ENCODE measurements around the gene COX6A1.

COX6A1 gene

GRCh38 chr12:120437735-120438494 is at the start of gene COX6A1:
Gene COX6A1, plus strand, starts transcription at chr12:120438113. Its CDS starts 14 bp downstream, at chr12:120438127.
- peak; percentile 100 for DNase-seq

- peak; percentile 82 for DNase-seq
Measured at GRCh38 chr12:120388691-120389481, 49.0 kb upstream of the COX6A1 start.

DNA sequence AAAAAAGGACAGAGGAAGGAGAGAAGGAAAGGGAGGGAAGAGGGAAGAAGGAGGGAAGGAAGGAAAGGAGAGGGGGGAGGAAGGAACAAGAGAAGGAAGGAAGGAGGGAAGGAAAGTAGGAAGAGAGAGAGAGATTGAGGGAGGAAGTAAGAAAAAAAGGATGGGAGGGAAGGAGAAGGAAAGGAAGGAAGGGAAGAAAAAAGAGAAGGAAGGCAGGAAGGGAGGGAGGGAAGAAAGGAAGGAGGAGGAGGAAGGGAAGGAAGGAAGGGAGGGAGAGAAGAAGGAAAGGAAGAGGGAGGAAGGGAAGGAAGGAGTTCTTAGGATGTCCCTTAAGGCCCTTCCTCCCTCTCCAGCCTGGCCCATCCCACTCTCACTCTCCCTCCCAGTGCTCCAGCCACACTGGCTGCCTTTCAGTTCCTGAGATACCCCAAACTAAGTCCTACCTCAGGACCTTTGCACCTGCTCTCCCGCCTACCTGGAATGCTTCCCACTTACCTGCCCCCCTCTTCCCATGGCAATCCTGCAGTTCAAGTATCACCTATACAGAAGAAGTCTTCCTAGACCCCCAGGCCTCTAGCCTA is 47.3 kb upstream of the COX6A1 start:
- DNase-seq: no peak

GRCh38 chr12:120394483-120395367 is 43.2 kb upstream of the COX6A1 start:
- peak; percentile 86 for DNase-seq

DNA sequence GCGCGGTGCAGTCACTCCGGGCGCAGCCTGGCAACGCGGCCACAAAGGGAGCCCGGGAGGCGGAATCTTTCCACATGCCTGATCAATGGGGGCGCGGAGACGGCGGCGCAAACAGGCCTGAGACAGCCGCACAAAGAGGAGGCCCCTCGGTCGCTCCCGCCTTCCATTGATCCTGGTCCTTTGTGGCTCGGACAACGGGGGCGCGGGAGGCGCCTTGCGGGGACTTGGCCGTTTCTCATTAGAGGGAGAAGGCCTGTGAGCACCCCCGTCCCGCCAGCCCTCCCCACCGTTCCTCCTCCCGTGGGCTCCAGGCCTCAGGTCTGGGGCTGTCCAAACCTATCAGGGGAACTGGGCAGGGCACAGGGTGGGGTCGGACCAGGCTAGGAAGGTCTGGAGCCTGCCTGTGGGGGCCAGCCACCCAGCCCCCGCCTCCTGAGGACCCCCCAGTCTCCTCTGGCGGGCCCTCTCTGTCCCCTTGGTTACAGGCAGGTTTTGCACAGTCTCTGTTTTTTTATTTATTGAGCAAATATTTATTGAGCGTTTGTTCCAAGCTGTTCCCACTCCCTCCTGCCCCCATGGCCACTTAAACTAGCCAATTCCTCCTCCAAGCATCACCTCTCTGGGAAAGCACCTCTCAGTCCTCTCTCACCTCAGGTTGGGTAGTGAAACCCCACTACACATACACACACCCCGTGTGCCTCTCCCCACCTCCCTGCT is 39.9 kb upstream of the COX6A1 start:
- DNase-seq: no peak

DNA sequence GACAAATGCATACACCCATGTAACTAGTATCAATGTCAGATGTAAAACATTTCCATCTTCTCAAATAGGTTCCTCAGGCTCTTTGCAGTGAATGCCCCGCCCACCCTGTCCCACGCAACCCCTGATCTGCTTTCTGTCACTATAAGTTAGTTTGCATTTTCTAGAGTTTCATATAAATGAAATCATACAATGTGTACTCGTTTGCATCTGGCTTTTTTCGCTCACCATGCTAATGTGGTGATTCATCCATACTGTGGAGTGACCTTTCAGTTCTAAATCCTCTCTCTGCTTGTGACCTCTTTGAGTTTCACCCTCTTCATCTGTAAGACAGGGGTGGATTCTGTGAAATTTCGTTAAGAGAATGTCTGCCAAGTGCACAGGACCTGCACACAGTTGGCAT is 38.4 kb upstream of the COX6A1 start:
- no peak for DNase-seq

DNA sequence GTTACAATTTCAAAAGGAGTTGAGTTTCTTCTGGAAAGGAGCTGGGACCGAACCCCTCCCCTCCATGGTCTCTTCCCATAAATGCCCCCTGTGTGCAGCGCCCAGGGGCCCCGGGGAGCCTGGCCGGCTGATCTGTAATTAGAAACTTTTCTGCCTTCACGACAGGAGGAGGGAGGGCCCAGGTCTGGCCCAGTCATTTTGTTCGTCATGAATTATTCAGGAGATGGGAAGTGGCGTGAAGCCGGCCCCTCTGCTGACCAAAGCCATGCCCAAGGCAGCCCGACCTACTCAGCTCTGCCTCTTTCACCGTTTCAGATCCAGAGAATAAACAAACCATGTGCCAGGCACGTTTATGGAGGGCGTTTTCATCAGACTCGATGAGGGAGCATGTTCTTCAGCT is 35.7 kb upstream of the COX6A1 start:
- DNase-seq: no peak

DNA sequence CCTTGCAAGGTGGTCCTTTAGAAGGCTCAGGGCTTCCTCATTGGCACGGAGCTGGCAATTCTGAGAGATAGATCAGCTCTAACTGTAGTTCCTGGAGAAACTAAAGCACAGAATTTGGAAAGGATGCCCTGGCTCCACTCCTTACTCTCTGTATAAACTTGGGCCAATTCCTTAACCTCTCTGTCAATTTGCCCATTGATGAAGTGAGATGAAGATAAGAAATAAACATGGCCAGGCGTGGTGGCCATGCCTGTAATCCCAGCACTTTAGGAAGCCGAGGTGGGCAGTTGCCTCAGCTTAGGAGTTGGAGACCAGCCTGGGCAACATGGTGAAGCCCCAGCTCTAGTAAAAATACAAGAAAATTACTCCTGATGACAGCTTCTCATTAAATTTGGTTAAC is 34.0 kb upstream of the COX6A1 start:
- DNase-seq: no peak

GRCh38 chr12:120404271-120404670 is 33.6 kb upstream of the COX6A1 start:
- DNase-seq: peak; percentile 47

- no peak for DNase-seq
Measured at GRCh38 chr12:120406069-120406468, 31.8 kb upstream of the COX6A1 start.

DNA sequence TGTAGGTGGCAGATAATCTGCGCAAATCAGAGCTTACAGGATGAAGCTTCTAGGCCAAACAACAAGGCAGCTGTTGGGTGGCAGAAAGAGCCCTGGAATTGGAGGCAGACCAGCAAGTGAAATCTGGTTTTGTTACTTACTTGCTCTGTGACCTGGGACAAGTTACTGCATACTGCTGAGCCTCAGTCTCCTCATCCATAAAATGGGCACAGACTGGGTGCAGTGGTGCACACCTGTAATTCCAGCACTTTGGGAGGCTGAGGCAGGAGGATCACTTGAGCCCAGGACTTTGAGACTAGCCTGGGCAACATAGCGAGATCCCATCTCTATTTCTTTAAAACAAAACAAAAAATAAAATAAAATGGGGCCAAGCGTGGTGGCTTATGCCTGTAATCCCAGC is 31.4 kb upstream of the COX6A1 start:
- DNase-seq: peak; percentile 34

- no peak for DNase-seq
Measured at GRCh38 chr12:120408771-120409170, 29.1 kb upstream of the COX6A1 start.

GRCh38 chr12:120412421-120412820 is 25.5 kb upstream of the COX6A1 start:
- peak; percentile 67 for DNase-seq

- no peak for DNase-seq
Measured at GRCh38 chr12:120413901-120414695, 23.8 kb upstream of the COX6A1 start.

DNA sequence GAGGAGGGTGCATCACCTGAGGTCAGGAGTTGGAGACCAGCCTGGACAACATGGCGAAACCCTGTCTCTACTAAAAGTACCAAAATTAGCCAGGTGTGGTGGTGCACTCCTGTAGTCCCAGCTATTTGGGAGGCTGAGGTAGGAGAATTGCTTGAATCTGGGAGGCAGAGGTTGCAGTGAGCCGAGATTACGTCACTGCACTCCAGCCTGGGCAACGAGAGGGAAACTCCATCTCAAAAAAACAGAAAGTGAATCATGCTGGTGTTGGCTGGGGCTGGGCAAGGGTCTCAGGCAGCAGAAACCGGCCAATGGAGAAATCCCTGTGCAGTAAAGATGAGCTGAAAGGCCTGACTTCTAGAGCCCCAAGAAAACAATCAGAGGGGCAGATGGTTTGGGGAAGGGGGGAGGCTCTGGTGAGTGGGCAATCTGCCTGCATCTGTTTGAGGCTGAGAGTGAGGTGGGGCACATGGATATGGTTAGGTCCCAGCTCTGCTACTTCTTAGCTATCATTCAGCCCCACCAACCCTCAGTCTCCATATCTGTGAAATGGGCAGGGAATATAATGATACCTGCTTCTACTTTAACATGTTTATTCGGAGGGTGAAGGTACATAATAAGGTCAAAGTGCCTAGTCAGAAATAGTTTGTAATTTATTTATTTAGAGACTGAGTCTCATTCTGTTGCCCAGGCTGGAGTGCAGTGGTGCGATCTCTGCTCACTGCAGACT is 21.3 kb upstream of the COX6A1 start:
- DNase-seq: peak; percentile 80

DNA sequence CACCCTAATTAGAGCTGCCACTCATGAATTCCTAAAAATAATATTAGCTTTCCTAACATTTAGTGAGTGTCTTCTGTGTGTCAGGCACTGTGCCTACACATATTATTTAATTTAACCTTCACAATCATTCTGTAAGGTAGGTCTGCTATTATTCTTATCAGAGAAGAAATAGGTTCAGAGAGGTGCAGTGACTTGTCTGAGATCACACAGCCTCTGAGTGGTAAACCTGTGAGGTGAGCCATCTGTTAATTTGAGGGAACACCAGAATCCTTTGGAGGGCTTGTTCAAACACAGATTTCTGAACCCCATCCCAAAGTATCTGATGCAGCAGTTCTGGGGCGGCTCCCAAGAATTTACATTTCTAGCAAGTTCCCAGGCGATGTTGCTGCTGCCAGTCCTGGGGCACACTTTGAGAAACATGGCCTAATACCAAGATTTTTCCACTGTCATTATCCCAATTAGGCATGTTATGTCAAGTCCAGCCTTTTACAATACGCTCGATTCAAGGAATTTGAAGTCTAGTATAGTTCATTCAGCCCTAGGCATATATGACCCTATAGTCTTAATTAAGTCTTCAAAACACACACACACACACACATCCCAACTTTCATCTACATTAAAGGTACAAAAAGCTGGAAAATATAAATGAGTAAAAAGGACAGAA is 19.9 kb upstream of the COX6A1 start:
- no peak for DNase-seq

- DNase-seq: no peak
Measured at GRCh38 chr12:120421701-120422100, 16.2 kb upstream of the COX6A1 start.

- no peak for DNase-seq
Measured at GRCh38 chr12:120422892-120423456, 14.9 kb upstream of the COX6A1 start.

DNA sequence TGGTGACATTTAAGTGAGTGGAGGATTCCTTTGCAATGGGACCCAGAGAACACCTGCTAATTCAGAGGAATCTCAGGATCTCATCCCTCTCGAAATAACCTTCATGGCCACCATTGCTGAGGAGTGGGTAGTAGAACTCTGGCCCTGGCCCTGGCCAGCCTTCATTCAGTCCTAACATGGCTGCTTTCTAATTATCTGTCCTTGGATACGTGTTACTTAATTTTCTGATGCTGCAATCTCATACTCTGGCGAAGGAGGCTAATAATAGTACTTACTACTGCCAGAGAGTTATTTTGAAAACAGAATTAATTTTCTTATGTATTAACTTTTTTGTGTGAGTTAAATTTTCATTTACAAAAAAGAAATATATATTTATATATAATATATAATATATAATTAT is 12.1 kb upstream of the COX6A1 start:
- DNase-seq: no peak

Data from NCI-H82 (cell line).